ENCODE data around the gene MAP2K5.

GRCh38 chr15:67746022-67746421 is 203.5 kb downstream of the MAP2K5 start:
- TF ChIP-seq CTCF (IDR thresholded peaks at IDR 0.05), result no peak
- no peak for TF ChIP-seq ZFX (IDR thresholded peaks at IDR 0.05; ENCODE audit: borderline replicate concordance)
